NCI-H1436 treated with DMSO at 0.1 percent for 48 hours (cell line): Measurements from ENCODE around the gene VPS8.

Experiments used
- DNase-seq: peaks from one replicate; lab custom pipeline; 2025; lab: John Stamatoyannopoulos, UW

VPS8 gene

DNA sequence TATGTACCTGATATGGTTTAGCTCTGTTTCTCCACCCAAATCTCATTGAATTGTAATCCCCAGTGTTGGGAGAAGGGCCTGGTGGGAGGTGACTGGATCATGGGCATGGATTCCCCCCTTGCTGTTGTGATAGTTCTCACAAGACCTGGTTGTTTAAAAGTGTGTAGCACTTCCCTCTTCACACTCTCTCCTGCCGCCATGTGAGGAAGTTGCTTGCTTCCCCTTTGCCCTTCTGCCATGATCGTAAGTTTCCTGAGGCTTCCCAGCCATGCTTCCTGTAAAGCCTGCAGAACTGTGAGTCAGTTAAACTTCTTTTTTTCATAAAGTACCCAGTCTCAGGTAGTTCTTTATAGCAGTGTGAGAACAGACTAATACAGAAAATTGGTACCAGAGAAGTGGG is 247.8 kb downstream of the VPS8 start:
- no peak for DNase-seq

GRCh38 chr3:185060655-185061054 is 248.7 kb downstream of the VPS8 start:
- no peak for DNase-seq

DNA sequence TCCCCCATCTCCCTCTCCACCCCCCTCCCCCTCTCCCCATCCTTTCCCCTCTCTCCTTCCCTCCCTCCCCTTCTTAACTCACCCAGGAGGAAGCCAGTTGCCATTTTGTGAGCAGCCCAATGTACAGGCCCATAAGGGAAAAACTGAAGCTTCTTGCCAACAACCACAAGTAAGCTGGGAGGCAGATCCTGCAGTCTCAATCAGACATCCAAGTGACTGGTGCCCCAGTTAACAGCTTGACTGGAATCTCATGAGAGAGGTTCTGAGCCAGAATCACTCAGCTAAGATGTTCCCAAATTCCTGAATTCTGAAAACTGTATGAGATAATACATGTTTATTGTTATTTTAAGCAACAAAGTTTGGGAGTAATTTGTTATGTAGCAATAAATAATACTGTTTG is 250.2 kb downstream of the VPS8 start:
- DNase-seq = no peak

DNA sequence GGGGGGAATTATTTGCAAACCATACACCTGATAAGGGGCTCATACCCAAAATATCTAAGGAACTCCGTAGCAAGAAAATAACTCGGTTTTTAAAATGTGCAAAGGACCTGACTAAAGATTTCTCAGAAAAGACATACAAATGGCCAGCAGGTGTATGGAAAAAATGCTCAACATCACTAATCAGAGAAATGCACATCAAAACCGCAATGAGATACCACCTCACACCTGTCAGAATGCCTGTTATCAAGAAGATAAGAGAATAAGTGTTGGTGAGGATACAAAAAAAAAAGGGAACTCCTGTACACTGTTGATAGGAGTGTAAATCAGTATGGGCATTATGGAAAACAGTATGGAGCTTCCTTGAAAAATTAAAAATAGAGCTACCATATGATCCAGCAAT is 251.5 kb downstream of the VPS8 start:
- no peak for DNase-seq

DNA sequence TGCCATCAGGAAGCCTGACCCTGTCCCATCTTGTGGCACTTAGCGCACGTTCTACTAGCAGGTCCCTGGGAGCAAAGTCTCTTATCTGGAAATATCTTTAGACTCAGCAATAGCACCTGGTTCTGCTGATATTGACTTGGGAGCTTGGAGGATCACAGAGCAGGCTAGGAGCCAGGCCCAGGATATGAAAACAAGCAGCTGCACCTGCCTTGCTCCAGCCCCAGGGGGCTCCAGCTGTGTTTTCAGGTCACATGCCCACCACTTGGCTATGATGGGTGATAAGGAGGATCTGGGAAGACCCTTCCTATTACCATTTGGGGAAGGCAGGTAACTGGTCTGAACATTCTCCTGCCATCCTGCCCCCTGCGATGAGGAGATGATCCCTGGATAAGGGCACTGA is 253.1 kb downstream of the VPS8 start:
- no peak for DNase-seq

- no peak for DNase-seq
These were observed 254.3 kb downstream of the VPS8 start for GRCh38 chr3:185066251-185066650.

DNA sequence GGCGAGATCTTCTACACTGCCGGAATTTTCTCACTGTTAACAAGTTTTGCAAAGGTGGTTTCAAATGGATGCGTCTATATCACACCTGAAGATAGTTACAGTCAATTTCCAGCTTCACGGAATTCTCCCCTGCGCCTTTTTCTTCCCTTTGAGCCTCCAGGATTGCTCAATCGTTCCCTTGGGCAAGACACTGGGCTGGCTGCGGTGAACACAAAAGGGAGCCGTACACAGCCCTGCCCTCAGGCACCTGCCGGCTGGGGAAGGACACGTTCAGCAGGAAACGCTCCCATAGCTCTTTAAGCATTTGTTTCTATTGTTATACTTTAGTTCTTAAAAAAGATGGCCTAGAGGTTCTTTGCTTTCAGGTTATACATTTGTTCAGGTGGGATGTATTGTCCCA is 255.2 kb downstream of the VPS8 start:
- DNase-seq = no peak

DNA sequence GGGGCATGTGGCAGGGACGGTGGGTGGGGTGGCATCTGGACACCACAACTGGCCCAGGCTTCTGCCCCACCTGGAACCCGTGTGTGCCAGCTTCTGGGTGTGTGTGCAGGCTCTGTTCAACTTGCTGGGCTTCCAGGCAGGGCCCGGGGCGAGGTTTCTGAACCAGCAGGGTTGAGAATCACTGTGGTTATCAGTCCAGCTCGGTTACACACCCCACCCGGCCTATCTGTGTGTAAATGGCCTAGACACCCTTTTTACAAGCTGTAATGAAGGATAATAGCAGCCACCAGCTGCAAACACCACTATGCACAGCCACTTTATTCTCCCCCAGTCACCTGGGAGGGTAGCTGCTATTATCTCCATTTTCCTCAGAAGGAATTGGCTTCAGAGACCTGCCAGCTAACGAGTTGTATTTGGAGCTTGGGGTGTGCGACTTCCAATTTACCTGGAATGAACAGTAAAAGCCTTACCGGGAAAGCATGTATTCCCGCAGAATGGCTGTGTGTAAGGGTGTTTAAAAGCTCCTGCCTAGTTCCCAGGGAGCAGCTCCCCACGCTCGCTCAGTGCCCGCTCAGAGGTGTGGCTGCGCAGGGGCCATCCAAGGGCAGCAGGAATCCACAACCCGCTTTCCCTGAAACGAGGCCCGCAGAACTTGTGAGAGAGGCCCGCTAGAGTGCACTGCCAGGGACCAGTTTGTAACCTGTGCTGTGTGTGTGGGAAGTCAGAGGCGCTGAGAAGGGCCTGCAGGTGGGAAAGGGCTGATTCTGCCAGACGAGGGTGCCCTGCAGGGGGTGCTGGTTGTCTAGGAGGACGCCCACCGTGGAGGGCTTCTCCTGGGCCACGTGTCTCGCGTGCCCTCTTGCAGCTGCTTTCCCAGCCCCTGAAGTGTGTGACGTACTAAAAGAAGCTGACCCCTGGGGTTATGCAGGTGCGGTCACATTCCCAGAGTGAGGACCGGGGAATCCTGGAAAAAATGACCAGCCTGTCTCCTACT is 257.4 kb downstream of the VPS8 start:
- DNase-seq = peak; percentile 44

GRCh38 chr3:185070491-185071286 is 258.7 kb downstream of the VPS8 start:
- DNase-seq = no peak

GRCh38 chr3:185071287-185071800 is 259.4 kb downstream of the VPS8 start:
- no peak for DNase-seq

- DNase-seq = no peak
These were observed 263.6 kb downstream of the VPS8 start for GRCh38 chr3:185075547-185075946.

DNA sequence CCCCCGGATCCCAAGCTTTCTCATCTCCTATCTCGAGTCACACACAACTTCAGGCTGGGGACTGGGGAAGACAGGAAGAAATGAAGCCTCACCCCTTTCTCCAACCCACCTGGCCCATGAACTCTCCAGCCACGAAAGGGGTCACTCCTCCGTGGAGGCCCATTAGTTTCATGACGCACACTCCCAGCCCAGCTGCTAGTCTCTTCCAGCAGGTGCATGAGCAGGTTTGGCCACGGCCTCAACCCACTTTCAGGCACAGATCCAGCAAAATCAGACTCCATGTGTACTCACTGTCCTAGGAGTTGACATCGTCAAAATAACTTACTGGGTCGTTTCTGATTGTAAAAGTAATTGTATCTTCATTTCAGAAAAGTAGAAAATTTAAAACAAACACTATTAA is 264.3 kb downstream of the VPS8 start:
- DNase-seq = no peak

DNA sequence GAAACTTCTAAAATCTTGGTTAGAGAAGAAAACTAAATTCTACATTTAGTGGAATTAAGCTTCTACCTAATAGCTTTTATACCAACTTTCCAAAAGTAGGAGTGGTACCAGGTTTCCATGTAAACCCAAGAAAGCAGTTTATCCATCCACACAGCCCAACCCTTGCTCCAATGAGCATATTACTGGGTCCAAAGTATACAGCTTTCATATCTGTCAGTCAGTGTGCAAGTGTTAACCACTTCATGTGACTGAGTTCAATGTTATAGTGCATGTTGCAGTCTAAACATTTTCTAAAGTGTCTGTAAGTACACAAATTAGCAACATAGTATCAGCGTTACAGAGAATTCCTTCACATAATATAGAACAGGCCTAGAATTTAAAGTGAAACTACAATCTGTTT is 267.7 kb downstream of the VPS8 start:
- no peak for DNase-seq

- no peak for DNase-seq
These were observed 269.6 kb downstream of the VPS8 start for GRCh38 chr3:185081521-185081920.

DNA sequence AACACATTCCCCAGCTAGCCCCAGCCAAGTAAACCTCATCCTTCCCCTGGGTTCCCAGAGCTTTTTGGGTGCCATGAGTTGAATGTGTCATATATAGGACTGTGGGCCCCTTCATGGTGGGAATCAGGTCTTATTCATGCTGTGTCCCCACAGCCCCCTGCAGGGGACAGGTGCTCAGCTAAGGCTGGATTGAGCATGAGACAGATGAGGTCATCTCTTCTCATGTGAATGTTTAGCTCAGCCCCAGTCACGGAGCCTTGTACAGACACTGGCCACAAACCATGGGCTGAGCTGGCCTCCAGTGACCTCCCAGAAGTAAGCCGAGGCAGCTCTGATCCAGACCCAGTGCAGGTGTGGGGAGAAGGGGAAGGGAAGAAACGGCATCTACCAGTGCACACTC is 270.2 kb downstream of the VPS8 start:
- no peak for DNase-seq

GRCh38 chr3:185082829-185083228 is 270.9 kb downstream of the VPS8 start:
- DNase-seq = no peak

DNA sequence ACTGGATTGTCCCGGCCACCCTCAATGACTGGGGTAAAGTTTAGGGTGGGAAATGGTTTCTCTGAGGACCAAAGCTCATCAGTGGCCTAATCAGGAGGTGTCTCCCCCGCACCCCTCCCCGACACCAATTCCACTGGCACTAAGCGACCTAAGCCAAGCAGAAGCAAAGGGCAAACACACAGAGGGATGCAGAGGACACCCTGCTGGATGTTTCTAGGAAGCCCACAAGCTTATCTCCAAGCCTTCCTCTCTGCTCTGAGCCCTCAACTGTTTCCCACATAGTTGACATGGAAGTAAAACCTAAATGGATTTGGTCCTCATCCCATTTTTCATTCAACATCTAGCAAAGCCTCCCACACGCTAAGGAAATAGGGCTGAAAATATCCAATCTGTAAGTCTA is 272.4 kb downstream of the VPS8 start:
- DNase-seq = no peak

DNA sequence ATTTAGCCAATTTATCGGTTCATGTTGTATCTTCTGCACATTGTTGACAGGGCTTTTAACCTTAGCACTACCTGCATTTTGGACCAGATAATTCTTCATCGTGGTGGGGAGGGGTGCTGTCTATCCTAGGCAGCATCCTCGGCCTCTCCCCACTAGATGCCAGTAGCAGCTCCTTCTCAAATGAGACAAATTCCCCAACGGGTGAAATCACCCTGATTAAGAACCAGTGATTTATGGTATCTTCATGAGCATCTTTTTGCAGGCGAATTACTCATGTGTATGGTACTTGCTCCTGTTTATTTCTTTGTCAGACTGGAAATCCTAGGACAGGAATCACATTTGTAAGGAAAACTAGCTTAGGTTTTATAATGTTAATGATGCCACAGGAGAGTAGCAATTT is 272.9 kb downstream of the VPS8 start:
- DNase-seq = no peak

DNA sequence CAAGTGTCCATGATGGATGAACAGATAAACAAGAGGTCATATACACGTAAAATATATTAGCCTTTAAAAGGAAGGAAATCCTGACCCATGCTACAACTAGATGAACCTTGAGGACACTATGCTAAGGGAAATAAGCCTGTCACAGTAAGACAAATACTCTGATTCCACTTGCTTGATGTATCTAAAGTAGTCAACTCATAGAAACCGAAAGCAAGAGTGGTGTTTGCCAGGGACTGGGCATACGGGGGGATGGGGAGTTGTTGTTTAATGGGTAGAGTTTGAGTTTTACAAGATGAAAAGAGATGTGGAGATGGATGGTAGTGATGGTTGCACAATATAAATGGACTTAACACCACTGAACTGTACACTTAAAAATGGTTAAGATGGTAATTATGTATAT is 275.5 kb downstream of the VPS8 start:
- no peak for DNase-seq

- DNase-seq = no peak
These were observed 277.4 kb downstream of the VPS8 start for GRCh38 chr3:185089343-185089742.

GRCh38 chr3:185089751-185090150 is 277.8 kb downstream of the VPS8 start:
- DNase-seq = no peak

DNA sequence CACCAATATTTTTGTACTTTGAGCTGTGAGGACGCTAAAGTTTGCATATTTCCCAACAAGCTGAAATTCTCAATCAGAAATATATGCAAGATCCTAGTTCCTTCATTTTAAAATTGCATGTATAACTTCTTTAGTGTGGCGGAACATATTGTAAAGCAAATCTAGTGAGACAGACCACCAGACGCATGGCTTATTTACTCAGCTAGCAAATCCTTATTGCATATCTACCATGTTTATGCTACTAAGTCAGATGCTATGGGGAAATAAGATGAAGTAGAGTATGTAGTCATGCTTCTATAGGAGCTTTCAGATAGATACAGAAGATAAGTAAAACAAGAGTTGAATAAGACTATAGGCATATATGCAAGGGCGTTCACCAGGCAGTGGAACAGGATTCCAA is 278.8 kb downstream of the VPS8 start:
- DNase-seq = no peak

- no peak for DNase-seq
These were observed 281.1 kb downstream of the VPS8 start for GRCh38 chr3:185093116-185093515.
